ENCODE results near the gene IFRD2. TPM values are rescaled to one million over a fixed set of nuclear protein-coding genes. Genes with fewer than 3 reads are reported as not detected.
A peak's percentile ranks its signal among the peaks of the same experiment; 100 is the strongest.

The IFRD2 gene
- total and polyA plus RNA-seq, 9 of the 15 experiments (the other 6 are each of a cell fraction or from before 2014, with no cell fraction given) = 30.5 to 115 (median 52.8) TPM

GRCh38 chr3:50298836-50299637 is 6.8 kb upstream of the IFRD2 start, which contains the start of the genes HYAL3 and NAA80 (continued):
- TF ChIP-seq FOXP4 (CRISPR knock-in tag; IDR thresholded peaks at IDR 0.05; ENCODE audit: borderline replicate concordance) = no peak
- TF ChIP-seq NKRF (IDR thresholded peaks at IDR 0.05; ENCODE audit: borderline replicate concordance) = peak; percentile 88; the same call in 1 of the 2 replicates
- no peak for TF ChIP-seq FOXA1 (IDR thresholded peaks at IDR 0.05; ENCODE audit: borderline replicate concordance)
- TF ChIP-seq PTTG1 (tag; IDR thresholded peaks at IDR 0.05; ENCODE audit: low read depth) = no peak
- peak; percentile 25; the same call in 1 of the 2 replicates for TF ChIP-seq SMARCE1 (IDR thresholded peaks at IDR 0.05)
- no peak for TF ChIP-seq ZNF436 (CRISPR knock-in tag; IDR thresholded peaks at IDR 0.05)
- TF ChIP-seq NCOA4 (IDR thresholded peaks at IDR 0.05; ENCODE audit: partially characterized antibody) = no peak
- TF ChIP-seq LEF1 (IDR thresholded peaks at IDR 0.05) = peak; percentile 24; the same call in 1 of the 2 replicates
- TF ChIP-seq ZFP91 (CRISPR knock-in tag; IDR thresholded peaks at IDR 0.05) = no peak; the same call in 1 of the 2 replicates
- no peak for TF ChIP-seq KLF10 (CRISPR knock-in tag; IDR thresholded peaks at IDR 0.05)
- TF ChIP-seq ZNF224 (CRISPR knock-in tag; IDR thresholded peaks at IDR 0.05) = no peak
- no peak for TF ChIP-seq FOXJ3 (CRISPR knock-in tag; IDR thresholded peaks at IDR 0.05)
- no peak for TF ChIP-seq ZHX1 (conservative IDR thresholded peaks at IDR 0.05; ENCODE audit: low read length)
- TF ChIP-seq YY1 (IDR thresholded peaks at IDR 0.05; ENCODE audit: borderline replicate concordance in 1 of 3, control insufficient read depth in 1 of 3, extremely low read depth in 1 of 3, insufficient read depth in 3 of 3, insufficient read length in 1 of 3, insufficient replicate concordance in 2 of 3, low read depth in 1 of 3, low read length in 2 of 3) = peak in 2 of 3 experiments; percentile 20 to 49
- TF ChIP-seq RBM25 (IDR thresholded peaks at IDR 0.05; ENCODE audit: low read depth, low read length, severe bottlenecking) = no peak
